GM12878 (cell line): ENCODE measurements around the gene ZBTB21.
"Not testable (repeated sequence)": the region's sequence is repeated elsewhere in the genome, so short reads cannot be mapped to it uniquely, and the experiment has no call there.

Source experiments
- TARDBP ChIP-seq: IDR thresholded peaks from 2 replicates; pipeline ENCODE4 v1.6.1; 2016; ENCODE audit warnings: borderline replicate concordance
- TF ChIP-seq, protein P1 (sequence below), 3 experiments: IDR thresholded peaks in 2 of 3; conservative IDR thresholded peaks in 1 of 3; 2 replicates each; pipeline ENCODE4 v1.5.1; 2011; ENCODE audit warnings: low read depth in 3 of 3, low read length in 3 of 3, mild to moderate bottlenecking in 3 of 3, control low read depth in 2 of 3, moderate library complexity in 2 of 3, inconsistent platforms in 1 of 3, mixed read lengths in 1 of 3; ENCODE audit not compliant: control insufficient read depth in 2 of 3, insufficient read depth in 1 of 3; ENCODE audit errors: extremely low read depth in 1 of 3

DNA sequence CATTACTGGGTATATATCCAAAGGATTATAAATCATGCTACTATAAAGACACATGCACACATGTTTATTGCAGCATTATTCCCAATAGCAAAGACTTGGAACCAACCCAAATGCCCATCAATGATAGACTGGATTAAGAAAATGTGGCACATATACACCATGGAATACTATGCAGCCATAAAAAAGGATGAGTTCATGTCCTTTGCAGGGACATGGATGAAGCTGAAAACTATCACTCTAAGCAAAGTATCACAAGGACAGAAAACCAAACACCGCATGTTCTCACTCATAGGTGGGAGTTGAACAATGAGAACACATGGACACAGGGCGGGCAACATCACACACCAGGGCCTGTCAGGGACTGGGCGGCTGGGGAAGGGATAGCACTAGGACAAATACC, 60.5 kb downstream of the ZBTB21 start:
- TF ChIP-seq, protein P1, sequence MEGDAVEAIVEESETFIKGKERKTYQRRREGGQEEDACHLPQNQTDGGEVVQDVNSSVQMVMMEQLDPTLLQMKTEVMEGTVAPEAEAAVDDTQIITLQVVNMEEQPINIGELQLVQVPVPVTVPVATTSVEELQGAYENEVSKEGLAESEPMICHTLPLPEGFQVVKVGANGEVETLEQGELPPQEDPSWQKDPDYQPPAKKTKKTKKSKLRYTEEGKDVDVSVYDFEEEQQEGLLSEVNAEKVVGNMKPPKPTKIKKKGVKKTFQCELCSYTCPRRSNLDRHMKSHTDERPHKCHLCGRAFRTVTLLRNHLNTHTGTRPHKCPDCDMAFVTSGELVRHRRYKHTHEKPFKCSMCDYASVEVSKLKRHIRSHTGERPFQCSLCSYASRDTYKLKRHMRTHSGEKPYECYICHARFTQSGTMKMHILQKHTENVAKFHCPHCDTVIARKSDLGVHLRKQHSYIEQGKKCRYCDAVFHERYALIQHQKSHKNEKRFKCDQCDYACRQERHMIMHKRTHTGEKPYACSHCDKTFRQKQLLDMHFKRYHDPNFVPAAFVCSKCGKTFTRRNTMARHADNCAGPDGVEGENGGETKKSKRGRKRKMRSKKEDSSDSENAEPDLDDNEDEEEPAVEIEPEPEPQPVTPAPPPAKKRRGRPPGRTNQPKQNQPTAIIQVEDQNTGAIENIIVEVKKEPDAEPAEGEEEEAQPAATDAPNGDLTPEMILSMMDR (IDR thresholded peaks at IDR 0.05 in 2 of 3, conservative IDR thresholded peaks at IDR 0.05 in 1 of 3; ENCODE audit: control insufficient read depth in 2 of 3, extremely low read depth in 1 of 3, insufficient read depth in 1 of 3, low read depth in 3 of 3, low read length in 3 of 3): not testable (repeated sequence)
- TF ChIP-seq TARDBP: not testable (repeated sequence)
